ELR (cell line): ENCODE results near the gene KDM1A.
"Not testable (repeated sequence)": the region's sequence is repeated elsewhere in the genome, so short reads cannot be mapped to it uniquely, and the experiment has no call there.

Experiments
- DNase-seq: peaks from one replicate; pipeline ENCODE4 v3.0.0-alpha.2; 2015; ENCODE audit warnings: low read depth

KDM1A gene

DNA sequence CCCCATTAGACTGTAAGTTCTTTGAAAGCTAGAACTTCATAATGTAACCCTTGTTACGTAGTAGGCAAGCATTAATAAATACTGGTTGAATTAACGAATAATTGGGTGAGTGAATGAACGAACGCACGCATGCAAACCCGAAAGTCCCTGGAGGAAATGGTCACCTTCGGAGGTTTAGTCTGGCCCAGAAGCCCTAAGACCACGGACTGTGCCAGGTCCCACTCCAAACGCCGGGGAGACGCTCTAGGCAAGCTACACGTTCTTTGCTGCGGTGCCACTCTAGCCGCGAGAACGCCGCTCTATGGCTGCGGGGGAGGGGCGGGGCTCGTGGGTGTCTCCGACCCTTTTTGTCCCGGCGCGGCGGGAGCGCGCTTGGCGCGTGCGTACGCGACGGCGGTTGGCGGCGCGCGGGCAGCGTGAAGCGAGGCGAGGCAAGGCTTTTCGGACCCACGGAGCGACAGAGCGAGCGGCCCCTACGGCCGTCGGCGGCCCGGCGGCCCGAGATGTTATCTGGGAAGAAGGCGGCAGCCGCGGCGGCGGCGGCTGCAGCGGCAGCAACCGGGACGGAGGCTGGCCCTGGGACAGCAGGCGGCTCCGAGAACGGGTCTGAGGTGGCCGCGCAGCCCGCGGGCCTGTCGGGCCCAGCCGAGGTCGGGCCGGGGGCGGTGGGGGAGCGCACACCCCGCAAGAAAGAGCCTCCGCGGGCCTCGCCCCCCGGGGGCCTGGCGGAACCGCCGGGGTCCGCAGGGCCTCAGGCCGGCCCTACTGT lies at the start of gene KDM1A:
Gene KDM1A, plus strand, starts transcription at position 375 of the 769 bp plus-strand sequence. Its CDS starts 129 bp downstream, at position 504.
- DNase-seq, result peak; percentile 98

DNA sequence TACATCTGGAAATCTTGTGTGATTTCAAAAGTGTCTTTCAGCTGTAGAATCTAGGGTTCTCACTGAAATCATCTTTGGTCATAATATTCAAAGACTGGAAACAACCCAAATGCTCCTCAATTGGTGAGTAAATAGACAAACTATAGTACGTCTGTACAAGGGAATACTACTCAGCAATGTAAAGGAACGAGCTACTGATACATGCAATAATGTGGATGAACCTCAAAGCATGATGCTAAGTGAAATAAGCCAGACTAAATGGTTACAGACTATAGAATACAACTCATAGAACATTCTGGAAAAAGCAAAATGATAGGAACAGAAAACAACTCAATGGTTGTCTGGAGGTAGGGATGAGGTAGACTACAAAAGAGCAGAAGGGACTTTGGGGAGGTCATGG lies 49.2 kb upstream of the KDM1A start:
- DNase-seq, result no peak

DNA sequence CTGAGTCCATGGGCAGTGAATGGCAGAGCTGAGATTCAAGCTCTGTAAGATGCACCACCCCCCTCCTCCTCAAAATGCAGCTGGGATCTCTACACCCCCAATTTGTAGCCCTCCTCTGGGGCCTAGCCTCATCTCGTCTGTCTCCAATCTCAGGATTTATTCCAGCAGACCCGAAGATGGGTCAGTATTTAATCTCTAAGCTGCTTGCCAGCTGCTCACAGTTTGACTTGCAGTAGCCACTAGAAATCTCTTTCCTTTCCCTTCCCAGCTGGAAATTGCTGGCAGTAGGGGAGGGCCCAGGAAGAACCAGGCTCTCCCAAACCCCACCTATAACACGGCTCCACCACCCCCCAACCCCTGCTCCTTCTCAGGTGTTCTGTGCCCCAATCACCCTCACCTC lies 48.1 kb upstream of the KDM1A start:
- no peak for DNase-seq

- DNase-seq, result peak; percentile 32
Observed at GRCh38 chr1:22971611-22972405, 47.5 kb upstream of the KDM1A start.

DNA sequence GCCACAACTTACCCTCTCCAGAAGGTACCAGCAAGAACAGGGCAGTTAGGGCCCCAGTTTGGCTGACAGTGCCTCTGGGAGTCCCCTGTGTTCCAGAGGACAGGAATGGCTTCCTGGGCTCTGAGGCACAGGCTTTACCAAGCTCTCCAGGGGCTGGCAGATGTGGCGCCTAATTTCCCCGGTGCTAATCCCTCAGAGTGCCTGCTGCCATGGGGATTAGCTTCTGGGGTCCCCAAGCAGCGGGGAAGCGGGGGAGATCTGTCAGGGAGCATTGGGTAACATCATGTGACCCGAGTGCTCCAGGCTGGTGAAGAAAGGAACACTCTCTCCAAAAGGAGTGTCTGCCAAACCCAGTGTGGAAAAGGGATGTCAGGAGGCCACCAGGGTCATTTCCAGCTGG lies 46.5 kb upstream of the KDM1A start, which contains the start of gene LACTBL1:
Gene LACTBL1, minus strand, starts transcription at position 107 of the 400 bp plus-strand sequence. CDS start 550 bp downstream, outside the sequence.
- DNase-seq, result no peak

DNA sequence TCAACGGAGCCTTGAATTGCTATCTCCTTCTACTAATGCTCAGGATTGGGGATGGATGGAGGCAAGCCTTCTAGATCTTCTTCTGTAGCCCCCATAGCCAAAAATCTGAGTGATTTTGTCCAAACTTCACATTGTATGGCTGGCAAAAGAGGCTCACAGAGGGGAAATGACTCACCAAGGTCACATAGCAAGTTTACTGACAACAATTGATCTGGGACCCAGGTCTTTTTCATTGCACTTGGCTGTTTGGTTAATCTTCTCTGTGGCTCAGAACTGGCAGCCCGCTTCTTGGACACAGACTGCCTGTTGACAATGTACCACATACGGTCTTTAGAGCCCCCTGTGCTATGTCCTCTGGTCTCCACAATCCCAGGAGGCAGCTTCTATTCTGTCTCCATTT lies 43.6 kb upstream of the KDM1A start:
- peak; percentile 56 for DNase-seq

GRCh38 chr1:22976127-22976460 lies 43.2 kb upstream of the KDM1A start:
- no peak for DNase-seq

- peak; percentile 89 for DNase-seq
Observed at GRCh38 chr1:22976461-22977243, 42.6 kb upstream of the KDM1A start.

- DNase-seq, result peak; percentile 77
Observed at GRCh38 chr1:22978299-22978698, 41.0 kb upstream of the KDM1A start.

- DNase-seq, result not testable (repeated sequence)
Observed at GRCh38 chr1:22980471-22980790, 38.8 kb upstream of the KDM1A start.

GRCh38 chr1:22983944-22984343 lies 35.3 kb upstream of the KDM1A start:
- no peak for DNase-seq

- not testable (repeated sequence) for DNase-seq
Observed at GRCh38 chr1:22992384-22992783, 26.9 kb upstream of the KDM1A start.

- peak; percentile 37 for DNase-seq
Observed at GRCh38 chr1:22993220-22993795, 26.0 kb upstream of the KDM1A start.

- no peak for DNase-seq
Observed at GRCh38 chr1:22995774-22996173, 23.5 kb upstream of the KDM1A start.

DNA sequence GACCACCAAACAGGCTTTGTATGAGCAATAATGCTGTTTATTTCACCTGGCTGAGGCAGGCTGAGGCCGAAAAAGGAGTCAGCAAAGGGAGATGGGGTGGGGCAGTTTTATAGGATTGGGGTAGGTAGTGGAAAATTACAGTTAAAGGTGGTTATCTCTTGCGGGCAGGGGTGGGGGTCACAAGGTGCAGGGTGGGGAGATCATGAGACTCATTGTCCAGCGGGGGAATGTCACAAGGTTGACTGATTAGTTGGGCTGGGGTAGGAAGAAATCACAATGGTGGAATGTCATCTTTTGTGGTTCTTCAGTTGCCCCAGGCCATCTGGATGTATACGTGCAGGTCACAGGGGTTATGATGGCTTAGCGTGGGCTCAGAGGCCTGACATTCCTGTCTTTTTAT lies 21.7 kb upstream of the KDM1A start:
- DNase-seq, result not testable (repeated sequence)

- DNase-seq, result not testable (repeated sequence)
Observed at GRCh38 chr1:23000133-23000532, 19.1 kb upstream of the KDM1A start.

GRCh38 chr1:23002218-23002617 lies 17.1 kb upstream of the KDM1A start:
- not testable (repeated sequence) for DNase-seq

- DNase-seq, result no peak
Observed at GRCh38 chr1:23004112-23004511, 15.2 kb upstream of the KDM1A start.

DNA sequence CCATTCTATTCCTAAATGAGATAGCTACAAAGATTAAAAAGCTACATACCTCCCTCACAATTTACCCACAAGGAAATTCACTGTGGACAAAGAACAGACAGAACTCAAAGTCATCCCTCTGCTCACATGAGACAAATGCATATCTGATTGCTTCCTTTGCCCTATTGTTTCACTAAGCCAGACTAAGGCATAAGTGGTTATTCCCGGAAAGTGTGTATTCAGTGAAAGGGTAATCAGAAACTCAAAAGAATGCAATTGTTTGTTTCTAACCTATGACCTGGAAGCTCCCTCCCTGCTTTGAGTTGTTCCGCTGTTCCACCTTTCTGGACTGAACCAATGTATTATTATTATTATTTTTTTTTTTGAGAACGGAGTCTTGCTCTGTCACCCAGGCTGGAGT lies 14.5 kb upstream of the KDM1A start:
- DNase-seq, result not testable (repeated sequence)

- no peak for DNase-seq
Observed at GRCh38 chr1:23007106-23007505, 12.2 kb upstream of the KDM1A start.

- no peak for DNase-seq
Observed at GRCh38 chr1:23008901-23009300, 10.4 kb upstream of the KDM1A start.

DNA sequence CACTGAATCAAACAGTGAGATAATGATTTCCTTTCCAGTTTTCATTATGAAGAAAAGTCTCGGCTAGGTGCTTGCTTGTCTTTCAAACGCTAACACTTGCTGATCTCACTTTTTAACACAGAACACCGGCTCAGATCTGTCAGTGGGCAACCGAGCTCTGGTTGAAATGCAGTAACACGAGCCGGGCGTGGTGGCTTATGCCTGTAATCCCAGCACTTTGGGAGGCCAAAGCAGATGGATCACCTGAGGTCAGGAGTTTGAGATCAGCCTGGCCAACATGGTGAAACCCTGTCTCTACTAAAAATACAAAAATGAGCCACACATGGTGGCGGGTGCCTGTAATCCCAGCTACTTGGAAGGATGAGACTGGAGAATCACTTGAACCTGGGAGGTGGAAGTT lies 9.2 kb upstream of the KDM1A start:
- not testable (repeated sequence) for DNase-seq
